ENCODE results near the gene FBP2.
"Not testable (repeated sequence)": the region's sequence is repeated elsewhere in the genome, so short reads cannot be mapped to it uniquely, and the experiment has no call there.

GRCh38 chr9:94544335-94544734, 49.3 kb downstream of the FBP2 start:
- not testable (repeated sequence) for TF ChIP-seq CTCF (IDR thresholded peaks at IDR 0.05; ENCODE audit: low read depth, low read length); EZH2phosphoT487 (IDR thresholded peaks at IDR 0.05; ENCODE audit: low read depth)

All from OCI-LY3 (cell line).